Duodenal mucosa (tissue), 2 donors: ENCODE results near the gene BCL10.

Experiments used
- H3K27ac ChIP-seq: one replicate; pipeline ENCODE4 v1.7.0; 2013; ENCODE audit warnings: low read depth, low read length
- H3K27me3 ChIP-seq, 2 donors: one replicate each; pipeline ENCODE4 v1.7.0; 2013; ENCODE audit warnings: low read length in 2 of 2, control low read depth in 1 of 2; ENCODE audit not compliant: insufficient read depth in 2 of 2, control insufficient read depth in 1 of 2
- H3K36me3 ChIP-seq, 2 donors: one replicate each; pipeline ENCODE4 v1.7.0; 2013; ENCODE audit warnings: low read length in 2 of 2, control low read depth in 1 of 2; ENCODE audit not compliant: insufficient read depth in 2 of 2, control insufficient read depth in 1 of 2
- H3K4me1 ChIP-seq, 2 donors: one replicate each; pipeline ENCODE4 v1.7.0; 2013; ENCODE audit warnings: low read length in 2 of 2, control low read depth in 1 of 2; ENCODE audit not compliant: insufficient read depth in 2 of 2, control insufficient read depth in 1 of 2
- H3K4me3 ChIP-seq, 2 donors: one replicate each; pipeline ENCODE4 v1.7.0; 2013; ENCODE audit warnings: low read length in 2 of 2, low read depth in 1 of 2
- H3K9ac ChIP-seq, 2 donors: one replicate each; pipeline ENCODE4 v1.7.0; 2013; ENCODE audit warnings: low read length in 2 of 2, low read depth in 1 of 2
- H3K9me3 ChIP-seq, 2 donors: one replicate each; pipeline ENCODE4 v1.7.0; 2013; ENCODE audit warnings: low read length in 2 of 2, control low read depth in 1 of 2; ENCODE audit not compliant: control insufficient read depth in 1 of 2

Gene BCL10

DNA sequence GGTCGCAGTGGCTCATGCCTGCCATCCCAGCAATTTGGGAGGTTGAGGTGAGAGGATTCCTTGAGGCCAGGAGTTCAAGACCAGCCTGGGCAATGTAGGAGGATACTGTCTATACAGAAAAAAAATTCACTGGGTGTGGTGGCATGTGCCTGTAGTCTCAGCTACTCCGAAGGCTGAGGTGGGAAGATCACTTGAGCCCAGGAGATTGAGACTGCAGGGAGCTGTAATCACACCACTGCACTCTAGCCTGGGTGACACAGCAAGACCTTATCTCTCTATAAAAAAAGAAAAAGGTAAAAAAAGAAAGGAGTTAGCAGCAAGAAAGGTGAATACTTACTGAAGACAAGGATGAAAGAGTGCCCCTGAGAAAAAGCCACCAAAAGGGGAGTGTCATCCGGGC is 23.7 kb upstream of the BCL10 start:
- Histone ChIP-seq H3K27me3 (no peaks in the 10 kb centered on the region), H3K4me3 (no peak overlapping the region), H3K4me1 (peaks cover 15 to 16% of the 10 kb centered on the region in 2 donors), H3K27ac (no peak overlapping the region), H3K9me3 (no peaks in the 10 kb centered on the region), H3K9ac (no peak overlapping the region), H3K36me3 (no peaks in the 10 kb centered on the region)

DNA sequence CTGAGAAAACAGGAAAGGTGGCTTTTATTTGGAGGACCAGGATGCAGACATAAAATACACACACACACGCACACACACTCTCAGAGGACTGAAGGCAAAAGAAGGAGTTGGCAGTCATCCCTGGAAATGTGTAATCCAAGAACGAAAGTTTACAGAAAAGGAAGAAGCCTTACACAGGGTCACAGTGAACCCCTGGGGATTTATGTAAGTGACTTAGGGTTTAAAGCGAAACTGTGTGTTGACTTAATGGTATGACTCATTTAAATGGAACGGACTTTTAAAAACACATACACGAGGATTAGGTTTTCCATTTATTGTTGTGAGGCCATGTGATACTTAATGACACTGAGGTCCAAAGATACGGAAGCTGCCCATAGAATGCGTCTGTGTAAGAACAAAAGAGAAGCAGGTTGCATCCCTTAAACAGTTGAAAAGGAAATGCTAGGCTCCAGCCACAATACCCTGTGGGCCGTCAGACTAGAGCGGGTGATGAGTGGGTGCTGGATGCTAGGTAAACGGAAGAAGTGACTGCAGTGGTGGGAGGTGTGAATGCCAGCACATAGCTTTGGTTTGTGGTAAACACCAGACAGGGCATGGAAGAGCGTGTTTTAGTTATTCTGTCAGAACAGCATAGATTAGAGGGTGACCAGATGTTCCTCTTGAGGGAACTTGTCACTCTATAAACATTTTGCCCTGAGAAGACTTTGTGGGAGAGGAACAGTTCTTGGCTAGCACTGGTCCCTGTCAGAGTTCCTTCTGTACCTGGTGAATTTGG is 21.6 kb upstream of the BCL10 start:
- Histone ChIP-seq H3K27ac (peak overlapping the region; percentile 15), H3K36me3 (no peaks in the 10 kb centered on the region), H3K9ac (peak overlapping the region in 1 of 2 donors; percentile 18), H3K9me3 (no peaks in the 10 kb centered on the region), H3K27me3 (no peaks in the 10 kb centered on the region), H3K4me1 (peaks cover 15 to 16% of the 10 kb centered on the region in 2 donors), H3K4me3 (peak overlapping the region in 1 of 2 donors; percentile 34)

DNA sequence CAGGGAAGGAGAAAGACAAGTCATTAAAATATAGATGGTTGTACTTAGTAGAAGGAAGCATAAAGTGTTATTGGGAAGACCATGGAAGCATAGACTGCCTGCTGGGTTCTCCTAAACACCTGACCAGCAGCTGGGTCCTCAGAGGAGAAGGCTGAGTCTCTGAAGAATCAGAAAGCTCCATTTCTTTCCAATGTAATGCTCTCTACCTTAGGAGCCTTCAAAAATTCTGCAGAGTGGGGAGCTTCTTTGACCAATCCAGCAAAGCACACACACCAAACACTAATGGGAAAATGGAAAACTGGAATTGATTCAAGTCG is 21.1 kb upstream of the BCL10 start:
- Histone ChIP-seq H3K4me1 (peaks cover 15 to 16% of the 10 kb centered on the region in 2 donors), H3K4me3 (peak overlapping the region in 1 of 2 donors; percentile 34), H3K9ac (peak overlapping the region in 1 of 2 donors; percentile 18), H3K9me3 (no peaks in the 10 kb centered on the region), H3K36me3 (no peaks in the 10 kb centered on the region), H3K27ac (peak overlapping the region; percentile 15), H3K27me3 (no peaks in the 10 kb centered on the region)

DNA sequence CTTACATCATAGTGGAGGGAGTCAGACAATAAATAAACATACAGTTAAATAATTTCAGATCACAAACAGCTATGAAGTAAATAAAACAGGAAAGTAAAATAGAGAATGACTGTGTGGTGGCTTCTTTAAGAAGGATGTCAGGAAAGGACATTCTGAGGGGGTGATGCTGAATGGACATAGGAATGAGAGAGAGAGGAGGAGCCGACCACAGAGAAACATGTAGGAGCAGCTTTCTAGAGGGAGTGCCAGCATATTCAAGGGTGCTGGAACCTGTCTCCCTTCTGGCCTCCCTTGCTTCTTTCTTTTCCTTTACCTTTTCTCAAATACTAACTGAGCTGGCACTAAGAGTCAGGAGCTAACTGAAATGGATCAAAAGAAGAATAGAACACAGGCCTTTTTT is 20.5 kb upstream of the BCL10 start:
- no peaks in the 10 kb centered on the region for H3K9me3 ChIP-seq
- no peak overlapping the region for H3K27ac ChIP-seq

DNA sequence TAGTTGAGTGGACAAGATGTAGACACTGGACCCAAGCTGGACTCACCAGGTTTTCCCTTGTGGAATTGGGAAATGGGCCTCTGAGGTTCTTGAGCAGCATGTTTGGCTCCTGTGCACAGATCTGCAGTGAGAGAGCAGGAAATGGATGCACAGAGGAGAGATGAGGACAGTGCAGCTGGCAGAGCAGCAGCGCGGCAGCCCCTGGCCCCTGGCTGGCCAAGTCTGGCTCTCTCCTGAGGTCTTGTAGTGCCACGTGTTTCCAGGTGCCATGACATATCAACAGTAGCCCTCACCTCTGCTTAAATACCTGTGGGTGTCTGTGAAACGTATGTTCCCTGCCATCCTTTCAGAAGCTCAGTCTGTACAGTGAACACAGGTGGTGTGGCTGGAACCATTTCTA is 19.2 kb upstream of the BCL10 start:
- H3K4me1 ChIP-seq, result peaks cover 15 to 16% of the 10 kb centered on the region in 2 donors
- H3K9me3 ChIP-seq, result no peaks in the 10 kb centered on the region
- H3K27ac ChIP-seq, result no peak overlapping the region
- no peak overlapping the region for H3K4me3 ChIP-seq
- H3K36me3 ChIP-seq, result no peaks in the 10 kb centered on the region
- H3K9ac ChIP-seq, result no peak overlapping the region
- H3K27me3 ChIP-seq, result no peaks in the 10 kb centered on the region

More for the DNA sequence above, 20.5 kb upstream of the BCL10 start:
- Histone ChIP-seq H3K4me3 (no peak overlapping the region), H3K9ac (no peak overlapping the region), H3K36me3 (no peaks in the 10 kb centered on the region), H3K27me3 (no peaks in the 10 kb centered on the region), H3K4me1 (peaks cover 15 to 16% of the 10 kb centered on the region in 2 donors)

DNA sequence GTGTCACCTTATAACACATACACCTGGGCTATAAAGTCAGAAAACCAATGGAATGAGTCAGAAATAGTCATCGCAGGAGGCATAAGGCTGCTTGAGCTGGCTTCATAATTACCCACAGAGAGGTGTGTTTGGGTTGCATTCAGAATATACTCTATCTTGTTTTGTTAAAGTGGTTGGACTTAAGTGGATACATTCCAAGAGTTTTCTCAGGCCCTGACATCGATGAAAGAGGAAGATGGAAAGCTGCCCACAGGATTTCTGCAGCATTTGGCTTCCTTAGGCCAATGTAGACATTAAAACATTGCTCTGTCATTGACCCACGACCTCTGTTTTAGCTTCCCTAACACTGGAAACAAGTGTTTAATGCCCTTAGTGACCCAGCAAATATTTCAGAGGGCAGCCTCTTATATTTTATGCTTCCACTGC is 18.6 kb upstream of the BCL10 start:
- no peak overlapping the region for H3K4me3 ChIP-seq
- no peak overlapping the region for H3K9ac ChIP-seq
- H3K4me1 ChIP-seq, result peaks cover 15 to 16% of the 10 kb centered on the region in 2 donors
- no peaks in the 10 kb centered on the region for H3K9me3 ChIP-seq
- H3K27ac ChIP-seq, result no peak overlapping the region
- H3K27me3 ChIP-seq, result no peaks in the 10 kb centered on the region
- no peaks in the 10 kb centered on the region for H3K36me3 ChIP-seq

DNA sequence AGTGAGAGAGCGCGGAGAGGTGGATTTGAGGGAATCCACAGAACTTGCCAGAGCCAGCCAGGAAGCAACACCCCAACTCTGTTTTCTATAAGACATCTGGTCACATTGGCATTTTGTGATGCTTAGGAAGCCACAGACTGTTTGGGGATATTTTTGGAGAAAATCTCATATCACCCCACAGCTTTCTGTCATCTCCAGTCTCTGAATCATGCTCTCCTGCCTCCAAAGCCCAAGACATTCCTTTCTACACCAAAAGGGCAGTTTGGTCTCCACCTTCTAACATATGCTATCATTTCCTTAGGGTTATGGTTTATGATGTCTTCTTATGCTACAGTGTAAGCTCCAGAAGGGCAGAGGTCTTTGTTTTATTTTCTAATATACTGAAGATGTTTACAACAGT is 14.4 kb upstream of the BCL10 start:
- H3K27ac ChIP-seq, result no peak overlapping the region
- H3K9me3 ChIP-seq, result no peaks in the 10 kb centered on the region
- no peaks in the 10 kb centered on the region for H3K4me1 ChIP-seq
- H3K36me3 ChIP-seq, result no peaks in the 10 kb centered on the region
- no peak overlapping the region for H3K9ac ChIP-seq
- H3K4me3 ChIP-seq, result no peak overlapping the region
- no peaks in the 10 kb centered on the region for H3K27me3 ChIP-seq

DNA sequence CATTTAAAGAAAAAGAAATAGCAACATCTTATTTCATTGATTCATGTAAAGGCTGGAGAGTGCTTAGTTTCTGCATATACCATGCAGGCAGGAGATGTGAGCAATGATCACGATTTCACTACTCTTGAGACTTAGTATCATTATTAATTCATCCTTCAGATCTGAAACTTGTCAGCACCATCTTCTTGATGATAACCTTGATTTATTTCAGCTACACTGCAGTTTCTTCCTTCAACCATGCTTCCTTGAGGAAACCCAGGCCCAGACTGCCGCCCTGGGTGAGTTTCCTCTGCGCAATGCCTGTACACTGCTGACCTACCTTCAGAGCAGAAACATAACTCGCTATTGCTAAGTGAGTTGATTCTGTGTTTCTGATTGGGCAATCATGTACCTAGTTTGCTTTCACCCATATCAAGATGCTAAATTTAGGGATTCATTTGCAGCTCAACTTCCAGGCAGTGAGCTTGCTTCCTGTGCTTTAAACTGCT is 13.5 kb upstream of the BCL10 start:
- no peak overlapping the region for H3K4me3 ChIP-seq
- no peaks in the 10 kb centered on the region for H3K9me3 ChIP-seq
- H3K27ac ChIP-seq, result no peak overlapping the region
- no peaks in the 10 kb centered on the region for H3K36me3 ChIP-seq
- H3K9ac ChIP-seq, result no peak overlapping the region
- no peaks in the 10 kb centered on the region for H3K27me3 ChIP-seq
- H3K4me1 ChIP-seq, result no peaks in the 10 kb centered on the region

DNA sequence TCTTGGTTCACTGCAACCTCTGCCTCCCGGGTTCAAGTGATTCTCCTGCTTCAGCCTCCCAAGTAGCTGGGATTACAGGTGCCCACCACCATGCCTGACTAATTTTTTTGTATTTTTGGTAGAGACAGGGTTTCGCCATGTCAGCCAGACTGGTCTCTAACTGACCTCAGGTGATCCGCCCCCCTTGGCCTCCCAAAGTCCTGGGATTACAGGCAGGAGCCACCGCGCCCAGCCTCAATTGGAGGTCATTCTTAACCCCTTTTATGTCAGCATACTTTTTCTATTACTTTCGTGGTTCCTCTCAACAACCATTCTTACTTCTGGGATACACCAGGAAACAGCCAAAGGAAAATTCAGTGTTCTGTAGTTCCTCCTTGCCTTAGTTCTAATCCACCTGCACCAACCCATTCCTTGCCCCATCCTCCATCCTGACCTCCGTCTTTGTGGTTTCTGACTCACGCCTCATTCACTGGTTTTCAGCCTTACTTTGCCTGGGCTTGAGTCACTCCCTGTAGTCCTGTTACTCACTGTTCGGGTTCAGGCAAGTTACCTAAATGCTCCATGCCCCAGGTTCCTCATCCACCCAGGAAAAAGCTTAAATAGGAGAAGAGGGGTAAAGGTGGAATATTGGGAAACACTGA is 12.9 kb upstream of the BCL10 start:
- no peaks in the 10 kb centered on the region for H3K27me3 ChIP-seq
- no peaks in the 10 kb centered on the region for H3K4me1 ChIP-seq
- H3K9ac ChIP-seq, result no peak overlapping the region
- no peak overlapping the region for H3K27ac ChIP-seq
- H3K9me3 ChIP-seq, result no peaks in the 10 kb centered on the region
- no peaks in the 10 kb centered on the region for H3K36me3 ChIP-seq
- no peak overlapping the region for H3K4me3 ChIP-seq

DNA sequence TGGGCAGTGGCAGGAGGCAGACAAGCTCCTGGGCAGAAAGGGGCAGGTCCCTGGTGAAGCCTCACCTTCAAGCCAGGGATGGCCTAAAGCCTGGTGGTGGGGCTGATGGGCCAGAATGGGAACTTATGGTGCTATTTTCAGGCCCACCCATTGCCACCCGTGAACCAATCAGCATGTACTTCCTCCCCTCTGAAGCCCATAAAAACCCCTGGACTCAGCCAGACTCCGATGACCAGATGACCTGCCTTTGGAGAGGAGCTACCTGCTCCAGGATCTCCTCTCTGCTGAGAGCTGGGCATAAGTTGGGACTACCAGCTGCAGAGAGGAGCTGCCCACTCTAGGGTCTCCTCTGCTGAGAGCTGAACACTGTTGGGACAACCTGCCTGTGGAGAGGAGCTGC is 7.8 kb upstream of the BCL10 start:
- Histone ChIP-seq H3K9me3 (no peaks in the 10 kb centered on the region), H3K9ac (no peak overlapping the region), H3K27me3 (no peaks in the 10 kb centered on the region), H3K27ac (no peak overlapping the region), H3K4me3 (no peak overlapping the region), H3K36me3 (no peaks in the 10 kb centered on the region), H3K4me1 (peaks cover 2 to 8% of the 10 kb centered on the region in 2 donors)
